Stomach (tissue), 9 donors: ENCODE measurements around the gene TNPO3. TPM values are rescaled to one million over a fixed set of nuclear protein-coding genes. Genes with fewer than 3 reads are reported as not detected.
"Not testable (repeated sequence)": the region's sequence is repeated elsewhere in the genome, so short reads cannot be mapped to it uniquely, and the experiment has no call there.

Experiments
- DNase-seq, 2 donors: peaks; one replicate each; pipeline versions ENCODE4 v3.0.0 to v3.0.0-alpha.2; 2013 to 2019
- H3K27ac ChIP-seq, 5 donors: fragments of 200-600 bp in 4 of 5; sonication (generic) in 4 of 5; one replicate each; pipeline ENCODE4 v1.5.1; 2013 to 2019; ENCODE audit warnings: mild to moderate bottlenecking in 1 of 5, moderate library complexity in 1 of 5
- H3K27me3 ChIP-seq, 3 donors: fragments of 200-600 bp; sonication (generic); one replicate each; pipeline ENCODE4 v1.5.1; 2017 to 2019; ENCODE audit warnings: mixed run types in 1 of 3
- H3K36me3 ChIP-seq, 4 donors: fragments of 200-600 bp; sonication (generic); 1 replicate in 3 of 4; 2 replicates in 1 of 4; pipeline ENCODE4 v1.5.1; 2016 to 2019
- H3K4me1 ChIP-seq, 4 donors: fragments of 200-600 bp; sonication (generic); one replicate each; pipeline ENCODE4 v1.5.1; 2016 to 2019
- H3K4me3 ChIP-seq, 4 donors: fragments of 200-600 bp; sonication (generic) in 3 of 4; one replicate each; pipeline ENCODE4 v1.5.1; 2016 to 2019; ENCODE audit warnings: mild to moderate bottlenecking in 1 of 4
- H3K9me3 ChIP-seq, 4 donors: fragments of 200-600 bp; sonication (generic); one replicate each; pipeline ENCODE4 v1.5.1; 2016 to 2019
- CTCF ChIP-seq, 7 experiments: fragments of 450-650 bp in 4 of 7; fragments of 200-600 bp in 3 of 7; sonication (generic) in 3 of 7; IDR thresholded peaks; one replicate each; pipeline ENCODE4 v1.5.1; 2016 to 2019; ENCODE audit warnings: antibody characterized with exemption in 7 of 7, control low read depth in 2 of 7, mild to moderate bottlenecking in 1 of 7
- EP300 ChIP-seq: sonication (generic); formaldehyde crosslinking; IDR thresholded peaks from one replicate; pipeline ENCODE4 v1.6.1; 2017; ENCODE audit warnings: antibody characterized with exemption
- POLR2A ChIP-seq, 4 donors: fragments of 450-650 bp; IDR thresholded peaks; one replicate each; pipeline ENCODE4 v1.6.1; 2016; ENCODE audit warnings: antibody characterized with exemption in 4 of 4, control low read depth in 2 of 4, mild to moderate bottlenecking in 1 of 4, moderate library complexity in 1 of 4
- POLR2AphosphoS5 ChIP-seq, 3 donors: sonication (generic); formaldehyde crosslinking; IDR thresholded peaks; one replicate each; pipeline ENCODE4 v1.6.1; 2016; ENCODE audit warnings: antibody characterized with exemption in 3 of 3
- WGBS, 5 donors: extraction: QIAGEN DNeasy Blood & Tissue Kit in 3 of 5; methylation state at CpG; one replicate each; pipeline versions ENCODE4 v1.1.5 to v1.1.7; 2013 to 2018; 5-methylcytosine and 5-hydroxymethylcytosine counted together
- intact Hi-C: fragments of 100-400 bp; cut with DNase I; formaldehyde crosslinking; loops from one replicate; pipeline ENCODE4 v1.15.1; 2023; ENCODE audit warnings: low total_unique reads
- polyA plus RNA-seq, 3 donors: library from polyadenylated mRNA; stranded (reverse); fragments of 200-250 nt; gene quantifications; one replicate each; pipeline ENCODE4 v1.2.3, GENCODE V29; 2013
- total RNA-seq, 5 donors: library from RNA; depleted of rRNA; stranded (reverse); fragments of >200 nt; gene quantifications; one replicate each; pipeline versions ENCODE4 v1.1.0 to v1.2.3, GENCODE V29; 2014 to 2016
- donor health status: healthy with polysubstance abuse.
- donor health status: Bipolar disorder and iron deficiency.
- donor health status: healthy.

Gene TNPO3
- total and polyA plus RNA-seq, 8 donors: 10.7 to 63.8 (median 19.6) TPM

GRCh38 chr7:129067943-129068548 is 13.1 kb upstream of the TNPO3 start:
- Histone ChIP-seq H3K4me1 (no peaks in the 10 kb centered on the region), H3K4me3 (no peak overlapping the region), H3K9me3 (no peaks in the 10 kb centered on the region), H3K36me3 (no peaks in the 10 kb centered on the region), H3K27me3 (peaks cover 0 to 10% (median 0%) of the 10 kb centered on the region in 3 donors), H3K27ac (no peak overlapping the region)
- TF ChIP-seq CTCF (IDR thresholded peaks at IDR 0.05) (no peak), POLR2AphosphoS5 (IDR thresholded peaks at IDR 0.05) (no peak), POLR2A (IDR thresholded peaks at IDR 0.05) (no peak), EP300 (no peak)
- intact Hi-C loops: no loop called here
- WGBS, 5 donors: 81 to 93% (median 84%) methylated on average over 5 of the region's 5 CpGs
- no peak for DNase-seq

GRCh38 chr7:129067132-129067561 is 12.2 kb upstream of the TNPO3 start:
- H3K4me1 ChIP-seq, H3K36me3 ChIP-seq, H3K4me3 ChIP-seq, H3K27ac ChIP-seq, H3K9me3 ChIP-seq, intact Hi-C loops, DNase-seq: not testable (repeated sequence)
- 48 to 58% (median 54%) methylated on average over 4 of the region's 4 CpGs for WGBS, 5 donors
- peaks cover 0 to 10% (median 0%) of the 10 kb centered on the region in 3 donors for H3K27me3 ChIP-seq

- no peak for DNase-seq
- Histone ChIP-seq H3K4me3 (no peak overlapping the region), H3K27ac (no peak overlapping the region), H3K36me3 (no peaks in the 10 kb centered on the region), H3K4me1 (no peaks in the 10 kb centered on the region), H3K27me3 (peaks cover 0 to 10% (median 0%) of the 10 kb centered on the region in 3 donors), H3K9me3 (no peaks in the 10 kb centered on the region)
- TF ChIP-seq POLR2AphosphoS5 (IDR thresholded peaks at IDR 0.05) (no peak), CTCF (IDR thresholded peaks at IDR 0.05) (no peak), EP300 (no peak), POLR2A (IDR thresholded peaks at IDR 0.05) (no peak)
- 72 to 86% (median 77%) methylated on average over 4 to 11 of the region's 11 CpGs for WGBS, 5 donors
- intact Hi-C loops: no loop called here
These were observed 11.6 kb upstream of the TNPO3 start for GRCh38 chr7:129066290-129067131.

- Histone ChIP-seq H3K27me3 (no peaks in the 10 kb centered on the region), H3K4me3 (peak overlapping the region in 1 of 4 donors; percentile 88), H3K27ac (peak overlapping the region in 1 of 5 donors; percentile 93), H3K36me3 (peaks cover 0 to 6% (median 0%) of the 10 kb centered on the region in 4 donors), H3K4me1 (peaks cover 28 to 42% (median 31%) of the 10 kb centered on the region in 4 donors), H3K9me3 (no peaks in the 10 kb centered on the region)
- DNase-seq: no peak
- intact Hi-C loops: no loop called here
- TF ChIP-seq EP300 (no peak), POLR2AphosphoS5 (IDR thresholded peaks at IDR 0.05) (no peak), CTCF (IDR thresholded peaks at IDR 0.05) (no peak), POLR2A (IDR thresholded peaks at IDR 0.05) (no peak)
- 77 to 90% (median 85%) methylated on average over 21 to 22 of the region's 22 CpGs for WGBS, 5 donors
These were observed 1.1 kb upstream of the TNPO3 start for GRCh38 chr7:129055861-129056464.
